Stimulated activated CD4-positive, alpha-beta T cell treated with anti-CD3 and anti-CD28 coated beads, Interleukin-12 subunit alpha, Interleukin-12 subunit beta, amount 100 ng/mL, for 48 hours (primary cell): ENCODE data around the gene FOXP1.
"Not testable (repeated sequence)": the region's sequence is repeated elsewhere in the genome, so short reads cannot be mapped to it uniquely, and the experiment has no call there.

Experiments
- DNase-seq, 3 donors: peaks; one replicate each; pipeline ENCODE4 v3.0.0-alpha.2; 2020; ENCODE audit warnings: low read depth in 2 of 3, low spot score in 1 of 3

Gene FOXP1

DNA sequence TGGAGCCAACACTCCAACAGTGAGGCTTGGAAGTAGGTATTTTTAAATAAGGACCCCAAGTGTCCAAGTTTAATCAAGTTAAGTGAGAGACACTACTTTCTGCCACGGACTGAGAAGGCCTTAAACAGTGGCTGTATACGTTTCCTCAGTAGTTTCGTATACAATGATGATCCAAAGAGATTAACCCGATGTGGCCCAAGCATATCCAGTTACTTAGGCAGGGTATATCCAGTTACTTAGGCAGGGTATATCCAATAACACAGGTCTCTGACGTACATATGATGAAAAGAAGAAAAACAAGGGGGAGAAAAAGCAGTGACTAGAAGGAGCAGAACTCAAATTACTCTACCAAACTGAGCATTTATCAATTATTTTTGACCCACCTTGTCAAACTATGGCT is 591.4 kb downstream of the FOXP1 start:
- no peak for DNase-seq

DNA sequence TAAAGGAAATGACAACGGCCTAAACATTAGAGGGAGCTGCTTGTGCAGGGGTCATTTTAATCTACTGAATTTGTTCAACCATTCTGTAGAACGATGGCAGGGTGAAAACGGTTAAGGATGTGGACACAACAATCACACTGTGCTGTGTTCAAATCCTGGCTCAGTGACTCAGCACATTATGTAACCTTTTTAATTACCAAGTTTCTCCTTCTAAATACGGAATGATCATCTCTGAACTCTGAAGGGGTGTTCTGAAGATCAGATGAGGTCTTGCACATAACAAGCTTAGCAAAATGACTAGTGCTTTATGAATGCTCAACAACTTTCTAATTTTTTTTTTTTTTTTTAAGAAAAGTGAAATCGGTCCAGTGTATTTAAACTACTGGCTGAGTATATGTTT is 592.8 kb downstream of the FOXP1 start:
- DNase-seq: no peak

DNA sequence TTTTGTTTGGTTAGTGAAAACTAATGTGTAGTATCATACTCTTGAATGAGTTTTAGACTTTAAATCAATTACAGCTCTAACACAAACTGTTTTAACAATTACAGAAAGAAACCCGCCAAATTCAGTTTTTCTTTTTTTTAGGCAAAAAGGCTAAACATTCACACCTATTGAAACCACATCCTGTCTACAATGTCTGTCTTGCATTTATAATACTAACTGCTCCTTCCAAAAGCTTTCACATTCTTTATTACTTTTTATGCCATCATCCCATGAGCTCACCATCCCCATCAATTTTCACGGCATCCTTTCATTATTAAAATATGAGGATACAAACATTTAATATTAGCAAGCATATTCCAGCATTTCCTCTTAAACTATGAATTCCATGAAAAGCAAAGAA is 593.3 kb downstream of the FOXP1 start:
- no peak for DNase-seq

DNA sequence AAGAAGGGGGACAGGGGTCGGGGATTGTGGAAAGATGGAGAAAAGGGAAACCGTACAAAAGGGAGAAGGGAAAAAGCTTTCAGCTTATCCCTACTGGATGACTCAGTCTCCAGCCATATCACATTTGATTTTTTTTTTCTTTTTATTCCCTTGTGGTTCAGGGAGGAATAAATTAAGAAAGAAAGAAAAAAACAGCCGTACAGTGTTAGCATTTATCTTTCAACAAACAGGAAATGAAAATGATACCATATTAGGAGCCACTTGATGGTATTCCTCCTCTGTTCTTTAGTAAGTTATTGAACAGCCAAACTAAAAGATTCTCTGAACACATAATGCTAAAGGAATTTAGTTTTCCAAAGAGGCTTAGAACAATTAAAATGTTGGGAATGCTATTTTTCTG is 594.4 kb downstream of the FOXP1 start:
- no peak for DNase-seq

DNA sequence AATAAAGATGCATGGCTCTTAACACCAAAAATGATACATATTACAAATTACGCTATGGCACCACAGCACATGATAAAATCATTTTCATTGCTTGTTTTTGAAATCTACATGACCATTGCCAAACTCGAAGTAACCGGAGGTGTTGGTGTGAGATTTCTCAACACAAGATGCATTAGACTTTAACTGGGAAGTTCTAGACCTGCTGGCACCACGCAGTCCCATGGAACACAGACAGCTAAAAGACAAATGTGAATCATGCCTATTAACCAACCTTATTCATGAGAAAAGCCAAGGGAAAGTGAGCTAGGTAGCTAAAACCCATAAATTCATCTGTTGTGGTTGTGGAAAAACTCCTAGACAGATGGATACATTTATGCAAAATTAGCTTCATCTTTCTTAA is 595.4 kb downstream of the FOXP1 start:
- DNase-seq: no peak

DNA sequence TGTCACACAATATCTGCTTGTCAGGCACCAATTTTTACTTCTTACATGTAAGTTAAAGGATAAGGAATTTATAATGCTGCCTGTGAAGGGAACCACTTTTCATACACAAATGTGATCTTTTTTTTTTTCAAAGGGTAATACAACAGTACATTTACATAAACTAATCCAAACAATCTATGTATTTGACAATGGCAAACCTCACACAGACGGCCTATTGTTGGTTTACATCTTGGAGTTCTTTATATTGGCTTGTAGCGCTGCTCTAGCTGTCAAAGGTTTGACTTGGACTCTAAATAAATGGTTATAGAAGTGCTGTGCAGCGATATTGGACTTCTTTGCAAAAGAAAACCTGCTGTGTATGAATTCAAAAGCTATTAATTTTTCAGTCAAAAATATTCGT is 598.0 kb downstream of the FOXP1 start:
- no peak for DNase-seq

DNA sequence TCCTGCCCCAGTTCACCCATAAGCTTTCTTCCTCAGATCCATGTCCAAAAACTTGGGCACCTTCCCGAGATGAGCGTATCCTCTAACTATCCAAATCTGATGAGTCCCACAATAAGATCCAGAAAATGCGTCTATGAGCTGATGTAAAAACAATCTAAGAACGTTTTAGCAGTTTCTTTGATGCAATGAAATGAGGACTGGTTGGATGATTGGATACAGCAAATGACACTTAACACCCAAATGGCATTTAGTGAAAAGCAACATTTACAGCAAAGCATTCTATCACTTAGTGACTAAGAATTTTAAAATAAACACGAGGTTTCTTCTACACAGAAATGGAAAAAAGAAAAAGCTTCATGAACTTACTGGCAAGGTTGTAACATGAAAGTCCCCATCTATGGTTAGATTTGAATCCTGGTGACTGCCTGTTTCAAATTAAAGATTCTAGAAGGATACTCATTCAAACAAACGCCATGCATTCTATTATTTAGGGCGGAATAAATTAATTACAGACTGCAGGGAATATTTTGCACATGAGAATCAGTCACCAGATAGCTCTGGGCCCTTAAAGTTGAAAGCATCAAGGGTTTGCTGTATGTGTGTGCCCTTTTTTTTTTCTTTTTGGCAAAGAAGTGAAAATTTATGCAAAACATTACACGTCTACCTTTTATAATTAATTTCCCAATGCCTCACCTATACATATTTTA is 598.6 kb downstream of the FOXP1 start:
- DNase-seq: no peak

DNA sequence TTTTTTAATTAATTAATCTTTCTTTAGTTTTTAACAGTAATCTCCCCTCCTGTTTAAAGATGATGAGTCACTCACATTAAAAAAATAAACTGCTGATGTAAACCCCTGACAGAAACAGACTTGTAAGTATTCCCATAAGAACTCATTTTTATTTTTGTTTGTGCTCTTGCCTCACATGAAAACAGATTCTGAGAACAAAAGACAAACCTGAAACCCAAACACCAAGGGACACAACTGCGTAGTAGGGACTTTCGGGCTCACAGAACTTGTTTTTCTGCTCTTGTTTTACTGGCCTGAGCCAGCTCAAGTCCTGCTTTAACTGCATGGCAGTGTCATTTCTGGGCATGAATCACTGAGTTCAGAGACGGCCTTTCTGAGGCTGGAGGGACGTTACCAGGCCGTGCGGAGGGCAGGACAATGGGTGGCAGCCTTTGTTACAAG is 600.8 kb downstream of the FOXP1 start:
- DNase-seq: no peak

DNA sequence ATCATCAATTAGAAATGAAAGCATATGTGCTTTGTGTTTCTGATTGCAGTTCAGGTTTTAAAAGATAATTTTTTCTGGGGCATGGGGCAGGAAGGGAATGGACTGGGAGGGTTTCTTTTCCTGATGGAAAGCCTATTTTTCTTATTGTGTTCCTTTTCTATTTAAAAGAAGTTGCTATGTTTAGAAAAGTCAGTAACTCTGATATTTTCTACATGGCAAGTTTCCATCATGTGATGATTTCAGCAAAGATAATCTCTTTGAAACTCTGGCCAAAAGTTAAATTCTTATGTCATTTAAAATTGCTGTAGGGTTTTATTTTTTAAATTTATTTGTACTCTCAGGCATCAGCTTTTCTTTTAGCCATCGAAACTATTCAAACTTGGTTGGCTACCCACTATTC is 601.2 kb downstream of the FOXP1 start:
- no peak for DNase-seq

DNA sequence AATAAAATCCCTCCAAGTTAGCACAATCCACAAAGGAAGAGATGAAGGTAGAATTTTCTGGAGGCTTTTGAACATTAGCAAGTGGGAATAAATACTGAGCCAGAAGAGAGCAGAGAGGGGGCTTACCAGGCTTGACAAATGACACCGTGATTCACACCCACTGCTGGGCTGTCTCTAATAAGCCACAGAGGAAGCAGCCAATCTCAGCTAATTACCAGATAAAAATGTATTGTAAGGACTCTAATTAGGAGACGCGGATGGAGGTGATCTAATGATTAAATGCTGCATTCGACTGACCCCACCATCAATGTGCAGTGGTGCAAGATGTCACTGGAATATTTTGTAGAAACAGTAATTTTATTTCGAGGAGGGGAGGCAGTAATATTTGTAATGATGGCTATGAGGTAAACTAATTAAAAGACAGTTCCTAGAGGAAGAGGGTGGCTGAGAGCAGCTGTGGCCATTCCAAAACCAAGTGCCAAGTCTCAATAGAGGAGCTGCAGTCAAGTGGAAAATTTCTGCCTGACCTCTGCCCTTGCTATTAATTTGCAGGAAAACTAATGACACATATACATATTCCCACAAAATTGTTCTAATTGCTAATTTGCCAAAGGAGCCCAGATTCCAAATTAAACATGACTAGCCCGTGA is 602.2 kb downstream of the FOXP1 start:
- no peak for DNase-seq

DNA sequence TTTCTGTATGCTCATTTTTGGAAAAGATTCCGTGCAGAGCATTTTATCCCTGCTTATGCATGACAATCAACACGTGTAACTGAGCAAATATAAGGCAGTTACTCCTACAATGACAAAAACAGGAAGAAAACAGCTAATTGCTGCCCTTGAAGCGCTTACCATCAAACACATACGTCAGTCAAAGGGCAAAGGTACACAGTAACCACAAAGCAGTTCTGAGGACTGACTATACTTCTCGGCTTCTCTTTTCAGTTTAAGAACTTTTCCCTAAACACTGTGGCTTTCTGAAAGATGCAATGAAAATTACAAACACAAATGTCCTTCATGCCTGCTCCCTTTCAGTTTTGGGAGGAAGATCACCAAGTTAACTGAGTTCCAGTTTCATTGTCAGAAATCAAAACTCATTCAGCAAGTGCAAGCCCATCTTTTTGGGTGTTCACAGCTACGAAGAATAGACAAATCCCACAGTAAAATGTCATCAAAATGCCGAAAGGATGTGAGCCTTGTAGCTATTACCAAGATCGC is 602.8 kb downstream of the FOXP1 start:
- DNase-seq: no peak

DNA sequence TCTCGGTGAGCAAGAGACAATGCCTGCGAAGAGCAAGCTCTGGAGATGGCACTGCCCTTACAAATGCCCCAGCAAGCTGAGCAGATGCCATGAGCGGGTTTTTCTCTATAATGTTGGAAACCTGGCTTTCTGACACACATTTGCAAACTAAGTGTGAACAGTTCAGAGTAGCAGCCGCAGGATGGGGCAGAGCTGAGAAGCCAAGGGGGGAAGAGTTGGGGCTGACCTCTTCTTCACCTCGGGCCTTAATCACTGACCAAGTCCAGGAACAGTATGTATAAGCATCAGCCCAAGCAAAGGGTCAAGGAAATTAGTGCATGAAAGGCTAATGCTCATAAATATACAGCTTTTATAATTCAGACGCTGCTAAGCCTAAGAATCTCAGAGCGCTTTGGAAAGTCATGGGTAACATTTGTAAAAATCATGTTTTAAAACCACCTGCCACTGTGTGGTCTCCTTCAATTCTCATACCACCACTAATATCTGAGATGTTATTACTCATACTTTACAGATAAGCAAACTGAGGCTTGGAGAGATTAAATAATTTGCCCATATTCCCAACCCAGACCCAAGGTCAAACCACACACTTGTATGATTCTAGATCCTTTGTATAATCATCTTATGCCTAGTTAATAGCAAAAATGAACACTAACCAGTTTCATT is 603.4 kb downstream of the FOXP1 start:
- DNase-seq: no peak

DNA sequence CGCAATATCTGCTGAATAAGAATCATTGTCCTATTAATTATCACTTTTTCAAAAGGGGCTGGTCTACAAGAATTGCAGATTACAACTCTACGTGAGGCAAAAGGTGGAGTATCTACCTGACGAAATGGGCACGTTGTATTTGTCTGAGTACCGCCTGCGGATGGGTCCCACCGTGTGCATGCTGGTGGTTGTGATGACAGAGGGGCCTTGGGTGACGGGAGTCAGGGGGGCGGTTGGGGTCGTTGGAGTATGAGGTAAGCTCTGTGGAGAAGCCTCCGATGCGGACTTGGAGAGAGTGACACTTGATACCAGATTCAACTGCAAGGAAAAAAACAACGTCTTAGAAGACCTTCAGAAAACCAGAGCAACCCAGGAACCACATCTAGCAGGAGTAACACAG is 605.8 kb downstream of the FOXP1 start:
- DNase-seq: no peak

DNA sequence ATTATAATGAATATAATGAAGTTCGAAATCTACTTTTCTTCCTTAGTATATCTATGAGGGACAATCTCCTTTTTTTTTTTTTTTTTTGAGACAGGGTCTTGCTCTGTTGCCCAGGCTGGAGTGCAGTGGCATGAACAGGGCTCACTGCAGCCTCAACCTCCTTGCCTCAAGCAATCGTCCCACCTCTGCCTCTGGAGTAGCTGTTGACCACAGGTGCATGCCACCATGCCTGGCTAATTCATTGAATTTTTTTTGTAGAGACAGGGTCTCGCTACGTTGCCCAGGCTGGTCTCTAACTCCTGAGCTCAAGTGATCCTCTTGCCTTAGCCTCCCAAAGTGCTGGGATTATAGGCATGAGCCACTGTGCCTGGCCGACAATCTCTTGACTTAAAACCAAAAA is 607.5 kb downstream of the FOXP1 start:
- DNase-seq: not testable (repeated sequence)

DNA sequence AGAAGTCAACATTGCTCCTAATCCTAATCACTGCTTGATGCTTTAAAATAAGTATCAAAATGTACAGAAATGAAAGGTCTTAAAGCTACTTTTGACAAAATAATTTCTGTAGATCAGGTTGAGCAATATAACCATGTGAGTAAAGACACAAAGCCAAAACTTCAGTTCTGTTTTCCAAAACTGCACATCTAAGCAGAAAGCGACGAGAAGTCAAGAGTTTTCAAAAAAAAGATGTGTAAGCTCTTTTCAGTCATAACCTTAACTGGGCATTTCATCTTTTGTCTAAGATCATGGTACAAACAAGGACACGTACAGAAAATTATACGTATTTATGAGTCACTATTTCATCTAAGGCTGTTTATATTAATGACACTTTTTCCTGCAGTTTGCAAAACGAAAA is 608.8 kb downstream of the FOXP1 start:
- DNase-seq: no peak

DNA sequence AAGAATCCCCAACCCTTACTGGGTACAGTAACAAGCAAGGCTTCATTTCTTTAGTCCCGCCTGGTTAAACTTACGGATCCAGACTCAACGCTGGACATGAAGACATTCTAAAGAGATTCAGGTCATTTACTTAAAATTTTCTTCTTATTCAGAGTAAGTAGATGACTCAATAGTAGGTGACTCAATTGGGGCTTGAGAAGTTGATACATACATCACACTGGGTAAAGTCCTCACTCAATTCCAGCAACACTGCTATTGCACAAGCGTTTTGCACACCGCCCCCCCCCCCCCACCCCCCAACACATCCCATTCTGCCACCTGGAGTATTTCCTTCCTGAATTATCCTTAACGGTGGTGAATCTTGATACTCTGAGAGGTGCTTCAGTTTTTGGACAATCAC is 610.0 kb downstream of the FOXP1 start:
- DNase-seq: no peak

DNA sequence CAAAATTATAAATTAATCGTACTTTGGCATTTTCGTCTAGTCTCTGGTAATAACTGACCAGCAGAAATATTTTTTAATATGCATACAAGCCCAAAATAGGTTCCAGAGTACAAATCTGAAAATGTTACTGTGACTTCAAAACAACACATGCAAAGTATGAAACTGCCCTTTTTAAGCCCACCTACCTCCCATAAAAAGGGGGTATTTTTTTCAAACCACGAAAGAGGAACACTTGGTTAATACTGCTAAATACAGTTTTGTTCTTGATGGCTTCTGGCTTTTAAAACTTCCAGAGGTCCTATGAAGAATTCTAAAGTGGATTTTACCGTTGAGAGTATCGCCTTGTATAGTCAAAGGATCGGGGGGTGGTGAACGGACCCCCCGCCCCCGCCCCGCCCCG is 610.7 kb downstream of the FOXP1 start:
- no peak for DNase-seq

DNA sequence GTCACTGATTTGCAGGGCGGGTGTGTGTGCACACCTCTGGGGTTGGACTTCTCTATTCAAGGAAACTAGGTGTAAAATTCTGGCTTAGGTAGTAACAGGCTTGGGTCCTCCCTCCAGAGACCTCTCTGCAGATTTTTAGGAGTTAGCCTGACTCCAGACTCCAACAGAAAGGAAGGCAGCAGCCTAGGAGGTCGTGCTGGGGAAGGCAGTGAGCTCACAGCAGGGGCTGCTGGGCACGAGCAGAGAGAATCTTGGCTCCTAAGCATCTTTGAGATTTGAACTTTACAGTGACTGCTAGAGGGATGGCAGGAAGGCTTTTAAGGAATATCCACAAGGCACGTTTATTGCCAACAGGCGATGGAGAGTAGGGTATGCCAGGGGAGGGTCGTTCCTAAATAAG is 612.6 kb downstream of the FOXP1 start:
- DNase-seq: no peak

DNA sequence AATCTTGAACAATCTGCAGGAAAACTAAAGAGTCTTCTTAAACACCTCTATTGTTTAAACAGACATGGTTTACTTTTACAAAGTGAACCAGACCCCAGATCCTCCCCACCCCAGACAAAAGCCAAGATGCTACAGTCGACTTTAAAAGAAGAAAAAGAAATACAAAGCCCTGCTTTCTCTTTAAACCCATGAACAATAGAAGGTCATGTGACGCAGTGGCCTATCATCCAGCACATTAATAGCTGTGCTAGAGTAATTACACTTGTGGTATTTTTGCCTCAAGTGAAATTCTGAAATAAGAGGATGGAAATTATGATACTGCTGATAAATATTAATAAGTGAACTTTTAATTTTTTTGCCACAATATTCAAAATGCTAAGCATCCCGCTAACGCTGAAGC is 613.4 kb downstream of the FOXP1 start:
- no peak for DNase-seq

DNA sequence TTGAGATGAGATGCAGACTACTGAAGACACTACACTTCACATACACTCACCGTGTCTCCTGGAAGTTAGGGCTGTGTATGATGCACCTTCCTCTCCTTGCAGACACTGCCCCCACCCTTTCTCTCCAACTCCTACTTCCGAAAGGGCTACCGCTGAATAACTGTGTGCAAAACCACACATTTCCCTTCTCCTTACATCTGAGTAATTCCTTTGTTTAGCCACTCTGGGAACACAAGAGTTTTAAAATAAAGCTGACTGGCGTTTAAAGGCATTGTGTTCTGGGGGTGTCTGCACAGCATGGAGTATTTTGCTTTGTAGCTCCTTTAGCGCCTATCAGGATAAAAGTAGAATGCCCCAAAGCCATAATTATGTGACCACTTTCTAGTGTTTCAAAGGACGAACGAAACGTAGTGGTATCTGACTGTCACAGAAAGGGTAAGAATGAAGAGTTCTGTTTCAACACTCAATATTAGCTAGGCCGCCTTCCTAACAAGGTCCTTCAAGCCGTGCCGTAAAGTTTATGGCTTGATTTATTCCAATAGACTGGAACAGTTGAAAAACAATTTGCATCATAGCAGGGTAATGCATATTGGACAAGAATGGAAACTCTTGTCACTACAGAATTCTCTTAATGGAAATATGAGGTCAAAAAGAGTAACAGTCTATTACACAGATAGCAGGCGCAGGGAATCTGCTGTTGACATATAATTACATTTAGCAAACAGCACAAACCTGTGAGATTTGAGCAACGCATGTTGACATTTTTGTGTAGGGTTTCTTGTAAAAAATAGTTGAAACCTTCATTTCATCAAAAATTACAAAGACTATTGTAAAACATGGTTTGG is 619.9 kb downstream of the FOXP1 start:
- DNase-seq: no peak

DNA sequence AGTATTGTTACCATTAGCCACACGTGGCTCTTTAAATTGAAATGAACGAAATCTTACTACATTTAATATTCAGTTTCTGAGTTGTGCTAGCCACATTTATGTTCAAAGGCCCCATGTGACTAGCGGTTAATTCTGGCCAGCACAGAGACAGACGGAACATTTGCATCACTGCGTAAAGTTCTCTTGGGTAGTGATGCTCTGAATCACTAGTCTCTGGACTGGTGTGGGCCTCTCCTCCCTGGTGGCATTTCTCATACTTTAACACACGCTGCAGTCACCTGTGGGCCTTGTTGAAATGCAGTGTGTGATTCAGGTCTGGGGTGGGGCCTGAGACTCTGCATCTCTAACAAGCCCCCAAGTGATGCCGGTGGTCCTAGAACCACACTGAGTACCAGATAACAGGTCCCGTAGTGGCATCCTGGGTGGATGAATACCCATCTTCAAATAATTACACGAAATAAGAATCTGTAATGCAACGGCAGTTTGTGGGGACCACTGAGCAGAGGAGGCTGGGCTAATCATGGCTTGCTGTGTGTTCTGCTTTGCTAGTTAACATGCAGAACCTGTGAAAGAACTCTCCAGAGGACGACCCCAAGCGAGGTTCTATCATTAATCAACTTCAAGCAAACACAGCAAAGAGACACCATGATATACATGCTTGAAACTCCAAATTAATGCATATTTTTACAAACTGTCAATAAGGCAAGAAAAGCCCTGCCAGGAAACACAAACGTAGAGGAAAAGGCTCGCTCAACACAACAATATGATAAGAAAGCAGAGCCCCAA is 623.8 kb downstream of the FOXP1 start:
- DNase-seq: no peak
